Stimulated activated CD4-positive, alpha-beta T cell treated with anti-CD3 and anti-CD28 coated beads, Interleukin-15, amount 100 ng/mL, for 48 hours (primary cell): Measurements from ENCODE around the gene ABCF2.

Experiments
- DNase-seq, 2 donors: peaks; one replicate each; pipeline ENCODE4 v3.0.0-alpha.2; 2020; ENCODE audit warnings: low read depth in 2 of 2

The ABCF2 gene

GRCh38 chr7:151174246-151175046, 52.6 kb downstream of the ABCF2 start:
- peak; percentile 22 to 24 for DNase-seq

GRCh38 chr7:151173386-151174245, 53.4 kb downstream of the ABCF2 start:
- DNase-seq, result no peak

GRCh38 chr7:151172273-151173141, 54.5 kb downstream of the ABCF2 start:
- DNase-seq, result peak; percentile 66 to 75

GRCh38 chr7:151168787-151169162, 58.2 kb downstream of the ABCF2 start:
- DNase-seq, result no peak

GRCh38 chr7:151168003-151168786, 58.8 kb downstream of the ABCF2 start:
- DNase-seq, result peak in 1 of 2 donors; percentile 52

- no peak for DNase-seq
Measured at GRCh38 chr7:151167197-151167961, 59.6 kb downstream of the ABCF2 start, which contains the start of gene GBX1. GBX1 (minus strand) TSS chr7:151167694; CDS start chr7:151167548, 146 bp downstream.

- DNase-seq, result no peak
Measured at GRCh38 chr7:151166629-151167196, 60.3 kb downstream of the ABCF2 start.
